ENCODE measurements around the gene SPOP. TPM values are rescaled to one million over a fixed set of nuclear protein-coding genes. Genes with fewer than 3 reads are reported as not detected.
A peak's percentile ranks its signal among the peaks of the same experiment; 100 is the strongest.

The SPOP gene
- total RNA-seq, 1 donor from 2014 or later: 62.9 TPM

- peaks cover 7% of the 10 kb centered on the region for H3K27me3 Mint-ChIP-seq (ENCODE audit: low read depth)
- H3K4me1 Mint-ChIP-seq (ENCODE audit: low read depth): peaks cover 11% of the 10 kb centered on the region
- peak overlapping the region; percentile 17 for H3K27ac Mint-ChIP-seq (ENCODE audit: unreplicated experiment)
- no peak for DNase-seq (ENCODE audit: low spot score)
- TF ChIP-seq CTCF (IDR thresholded peaks at IDR 0.05): no peak
- no peak overlapping the region for H3K4me3 Mint-ChIP-seq (ENCODE audit: unreplicated experiment)
- no peaks in the 10 kb centered on the region for H3K36me3 Mint-ChIP-seq (ENCODE audit: low read depth)
- no peaks in the 10 kb centered on the region for H3K9me3 Mint-ChIP-seq (ENCODE audit: low read depth)
Measured at GRCh38 chr17:49577963-49578362, 99.9 kb downstream of the SPOP start.

DNA sequence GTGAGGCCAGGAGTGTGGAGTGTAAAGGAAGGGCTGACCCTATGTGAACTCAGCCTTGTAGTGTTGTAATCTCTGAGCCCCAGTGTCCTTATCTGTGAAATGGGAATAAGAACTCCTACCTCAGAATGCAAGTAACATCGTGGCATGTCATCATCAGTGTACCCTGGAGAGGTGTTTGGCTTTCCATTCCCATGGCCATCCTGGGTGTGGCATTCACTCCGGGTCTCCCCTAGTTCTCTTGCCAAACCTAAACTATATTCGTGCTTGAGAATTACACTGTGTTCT, 100.3 kb downstream of the SPOP start:
- Mint-ChIP-seq H3K27ac (ENCODE audit: unreplicated experiment) (no peak overlapping the region), H3K27me3 (ENCODE audit: low read depth) (peaks cover 7% of the 10 kb centered on the region)

DNA sequence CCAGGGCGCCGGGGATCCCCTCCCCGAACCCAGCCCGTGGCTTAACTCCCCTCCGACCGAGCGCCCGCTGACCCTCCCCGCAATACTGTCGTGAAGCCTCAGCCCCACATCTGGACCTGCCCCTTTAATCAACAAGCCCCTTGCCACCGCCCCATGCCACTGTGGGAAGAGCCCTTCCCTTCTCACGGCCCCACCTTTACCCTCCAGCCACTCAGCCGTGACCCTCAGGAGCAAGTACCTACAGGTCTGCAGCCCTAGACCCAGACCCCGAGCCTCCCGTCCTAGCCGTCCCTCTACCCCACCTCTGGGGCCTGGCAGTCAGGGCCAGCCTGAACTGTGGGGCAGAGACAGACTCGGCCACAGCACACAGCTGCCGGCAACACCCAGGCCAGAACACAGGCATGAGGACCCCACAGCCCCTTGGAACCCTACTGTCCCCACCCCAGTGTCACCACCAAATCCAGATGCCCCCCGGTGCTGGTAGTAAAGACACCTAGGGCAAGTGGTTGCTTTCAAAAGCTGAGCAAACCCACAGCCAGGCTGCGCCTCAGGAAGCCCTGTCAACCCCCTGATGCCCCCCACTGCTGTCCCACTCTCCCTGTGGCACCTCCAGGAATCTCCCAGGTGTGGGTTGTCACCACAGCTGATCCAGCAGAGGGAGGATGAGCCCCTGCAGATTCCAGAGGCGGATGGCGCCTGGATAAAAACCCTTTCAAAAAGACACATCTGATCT, 100.8 kb downstream of the SPOP start:
- Mint-ChIP-seq H3K4me1 (ENCODE audit: low read depth) (peaks cover 11% of the 10 kb centered on the region), H3K36me3 (ENCODE audit: low read depth) (no peaks in the 10 kb centered on the region), H3K4me3 (ENCODE audit: unreplicated experiment) (peak overlapping the region; percentile 82), H3K9me3 (ENCODE audit: low read depth) (no peaks in the 10 kb centered on the region), H3K27ac (ENCODE audit: unreplicated experiment) (peak overlapping the region; percentile 59), H3K27me3 (ENCODE audit: low read depth) (peaks cover 7% of the 10 kb centered on the region)
- no peak for TF ChIP-seq CTCF (IDR thresholded peaks at IDR 0.05)
- no peak for DNase-seq (ENCODE audit: low spot score)

More for the DNA sequence above, 100.3 kb downstream of the SPOP start:
- Mint-ChIP-seq H3K4me3 (ENCODE audit: unreplicated experiment) (peak overlapping the region; percentile 82), H3K4me1 (ENCODE audit: low read depth) (peaks cover 11% of the 10 kb centered on the region), H3K36me3 (ENCODE audit: low read depth) (no peaks in the 10 kb centered on the region), H3K9me3 (ENCODE audit: low read depth) (no peaks in the 10 kb centered on the region)
- no peak for DNase-seq (ENCODE audit: low spot score)
- no peak for TF ChIP-seq CTCF (IDR thresholded peaks at IDR 0.05)

- no peaks in the 10 kb centered on the region for H3K9me3 Mint-ChIP-seq (ENCODE audit: low read depth)
- peaks cover 11% of the 10 kb centered on the region for H3K4me1 Mint-ChIP-seq (ENCODE audit: low read depth)
- no peaks in the 10 kb centered on the region for H3K36me3 Mint-ChIP-seq (ENCODE audit: low read depth)
- DNase-seq (ENCODE audit: low spot score): no peak
- H3K4me3 Mint-ChIP-seq (ENCODE audit: unreplicated experiment): peak overlapping the region; percentile 82
- no peak for TF ChIP-seq CTCF (IDR thresholded peaks at IDR 0.05)
- no peak overlapping the region for H3K27ac Mint-ChIP-seq (ENCODE audit: unreplicated experiment)
- peaks cover 7% of the 10 kb centered on the region for H3K27me3 Mint-ChIP-seq (ENCODE audit: low read depth)
Measured at GRCh38 chr17:49576088-49576916, 101.6 kb downstream of the SPOP start.

- DNase-seq (ENCODE audit: low spot score): no peak
- Mint-ChIP-seq H3K27me3 (ENCODE audit: low read depth) (peaks cover 7% of the 10 kb centered on the region), H3K36me3 (ENCODE audit: low read depth) (no peaks in the 10 kb centered on the region), H3K9me3 (ENCODE audit: low read depth) (no peaks in the 10 kb centered on the region), H3K4me3 (ENCODE audit: unreplicated experiment) (peak within 1 kb of the TSS; percentile 82), H3K27ac (ENCODE audit: unreplicated experiment) (no peak within 1 kb of the TSS), H3K4me1 (ENCODE audit: low read depth) (peaks cover 11% of the 10 kb centered on the region)
- TF ChIP-seq CTCF (IDR thresholded peaks at IDR 0.05): peak; percentile 79
Measured at GRCh38 chr17:49575679-49576087, 102.2 kb downstream of the SPOP start, which contains the start of gene NXPH3. Gene NXPH3, plus strand, starts transcription at chr17:49575871. Its CDS starts 349 bp downstream, at chr17:49576220.

Data from chondrocyte (in vitro differentiated cells).